Vagina (tissue), 2 donors: ENCODE data around the gene FMOD. TPM values are rescaled to one million over a fixed set of nuclear protein-coding genes. Genes with fewer than 3 reads are reported as not detected.
"Not testable (repeated sequence)": the region's sequence is repeated elsewhere in the genome, so short reads cannot be mapped to it uniquely, and the experiment has no call there.

ENCODE experiments used
- DNase-seq, 2 donors: peaks; one replicate each; pipeline ENCODE4 v3.0.0-alpha.2; 2017; ENCODE audit errors: extremely low spot score in 2 of 2
- H3K27ac ChIP-seq: fragments of 200-600 bp; sonication (generic); one replicate; pipeline ENCODE4 v1.5.1; 2019
- H3K27me3 ChIP-seq: fragments of 200-600 bp; sonication (generic); one replicate; pipeline ENCODE4 v1.5.1; 2019
- H3K36me3 ChIP-seq, 2 donors: fragments of 200-600 bp; sonication (generic); one replicate each; pipeline ENCODE4 v1.5.1; 2017 to 2019
- H3K4me1 ChIP-seq: fragments of 200-600 bp; sonication (generic); one replicate; pipeline ENCODE4 v1.5.1; 2019
- H3K4me3 ChIP-seq, 2 donors: fragments of 200-600 bp; sonication (generic); 1 replicate in 1 of 2; 2 replicates in 1 of 2; pipeline ENCODE4 v1.5.1; 2016 to 2019
- H3K9me3 ChIP-seq: fragments of 200-600 bp; sonication (generic); one replicate; pipeline ENCODE4 v1.5.1; 2019
- POLR2A ChIP-seq, 2 donors: fragments of 450-650 bp; IDR thresholded peaks; one replicate each; pipeline ENCODE4 v1.6.1; 2017; ENCODE audit warnings: antibody characterized with exemption in 2 of 2, mild to moderate bottlenecking in 2 of 2, moderate library complexity in 2 of 2
- POLR2AphosphoS5 ChIP-seq, 2 donors: sonication (generic); formaldehyde crosslinking; IDR thresholded peaks; one replicate each; pipeline ENCODE4 v1.9.0; 2017; ENCODE audit warnings: antibody characterized with exemption in 2 of 2, mild to moderate bottlenecking in 2 of 2, low read depth in 1 of 2; ENCODE audit not compliant: insufficient read depth in 1 of 2
- intact Hi-C: fragments of 100-400 bp; cut with DNase I; formaldehyde crosslinking; loops from one replicate; pipeline ENCODE4 v1.15.1; 2023
- total RNA-seq: library from RNA; depleted of rRNA; stranded (reverse); fragments of >200 nt; gene quantifications from one replicate; pipeline ENCODE4 v1.2.3, GENCODE V29; 2016
- TF ChIP-seq, protein P1 (sequence below), 3 experiments: fragments of 450-650 bp in 2 of 3; fragments of 200-600 bp in 1 of 3; sonication (generic) in 1 of 3; IDR thresholded peaks; one replicate each; pipeline ENCODE4 v1.5.1; 2017 to 2019; ENCODE audit warnings: antibody characterized with exemption in 3 of 3, mild to moderate bottlenecking in 2 of 3, moderate library complexity in 2 of 3

The FMOD gene
- total RNA-seq, 1 donor from 2014 or later: 80.3 TPM

DNA sequence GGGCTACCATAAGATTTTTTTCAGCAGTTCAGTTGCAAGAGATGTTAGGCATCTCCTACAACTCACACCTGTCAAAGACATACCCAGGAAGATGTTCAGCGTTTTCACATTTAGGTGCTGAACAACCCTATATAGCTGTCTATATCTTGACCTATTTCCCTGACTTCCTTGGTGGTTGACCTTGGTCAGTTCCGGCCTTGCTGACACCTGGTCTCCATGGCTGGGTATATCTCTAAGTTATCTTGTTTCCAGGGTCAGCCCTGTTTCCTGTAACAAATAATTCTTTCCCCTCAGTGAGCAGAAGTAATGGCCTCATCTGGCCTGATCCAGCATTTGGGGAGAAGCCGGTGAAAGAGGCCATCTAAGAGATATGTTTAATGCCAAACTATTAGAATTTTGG lies 48.0 kb downstream of the FMOD start:
- H3K36me3 ChIP-seq: peaks cover 0 to 10% of the 10 kb centered on the region in 2 donors
- no peak overlapping the region for H3K27ac ChIP-seq
- intact Hi-C loops: no loop called here
- H3K4me3 ChIP-seq: no peak overlapping the region
- no peaks in the 10 kb centered on the region for H3K27me3 ChIP-seq
- H3K9me3 ChIP-seq: no peaks in the 10 kb centered on the region
- no peak for DNase-seq
- TF ChIP-seq, protein P1, sequence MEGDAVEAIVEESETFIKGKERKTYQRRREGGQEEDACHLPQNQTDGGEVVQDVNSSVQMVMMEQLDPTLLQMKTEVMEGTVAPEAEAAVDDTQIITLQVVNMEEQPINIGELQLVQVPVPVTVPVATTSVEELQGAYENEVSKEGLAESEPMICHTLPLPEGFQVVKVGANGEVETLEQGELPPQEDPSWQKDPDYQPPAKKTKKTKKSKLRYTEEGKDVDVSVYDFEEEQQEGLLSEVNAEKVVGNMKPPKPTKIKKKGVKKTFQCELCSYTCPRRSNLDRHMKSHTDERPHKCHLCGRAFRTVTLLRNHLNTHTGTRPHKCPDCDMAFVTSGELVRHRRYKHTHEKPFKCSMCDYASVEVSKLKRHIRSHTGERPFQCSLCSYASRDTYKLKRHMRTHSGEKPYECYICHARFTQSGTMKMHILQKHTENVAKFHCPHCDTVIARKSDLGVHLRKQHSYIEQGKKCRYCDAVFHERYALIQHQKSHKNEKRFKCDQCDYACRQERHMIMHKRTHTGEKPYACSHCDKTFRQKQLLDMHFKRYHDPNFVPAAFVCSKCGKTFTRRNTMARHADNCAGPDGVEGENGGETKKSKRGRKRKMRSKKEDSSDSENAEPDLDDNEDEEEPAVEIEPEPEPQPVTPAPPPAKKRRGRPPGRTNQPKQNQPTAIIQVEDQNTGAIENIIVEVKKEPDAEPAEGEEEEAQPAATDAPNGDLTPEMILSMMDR (IDR thresholded peaks at IDR 0.05): no peak
- no peak for TF ChIP-seq POLR2AphosphoS5 (IDR thresholded peaks at IDR 0.05; ENCODE audit: insufficient read depth in 1 of 2, low read depth in 1 of 2)
- TF ChIP-seq POLR2A (IDR thresholded peaks at IDR 0.05): no peak
- H3K4me1 ChIP-seq: peaks cover 34% of the 10 kb centered on the region

- H3K36me3 ChIP-seq: peaks cover 0 to 6% of the 10 kb centered on the region in 2 donors
- H3K9me3 ChIP-seq: no peaks in the 10 kb centered on the region
- intact Hi-C loops: no loop called here
- no peak for DNase-seq
- peaks cover 29% of the 10 kb centered on the region for H3K4me1 ChIP-seq
- H3K27me3 ChIP-seq: no peaks in the 10 kb centered on the region
- TF ChIP-seq, protein P1 (IDR thresholded peaks at IDR 0.05): no peak
- no peak for TF ChIP-seq POLR2A (IDR thresholded peaks at IDR 0.05)
- TF ChIP-seq POLR2AphosphoS5 (IDR thresholded peaks at IDR 0.05; ENCODE audit: insufficient read depth in 1 of 2, low read depth in 1 of 2): no peak
- H3K4me3 ChIP-seq: no peak overlapping the region
- H3K27ac ChIP-seq: no peak overlapping the region
Observed at GRCh38 chr1:203302456-203302855, 48.5 kb downstream of the FMOD start.

- TF ChIP-seq POLR2A (IDR thresholded peaks at IDR 0.05): no peak
- Histone ChIP-seq H3K9me3 (no peaks in the 10 kb centered on the region), H3K4me3 (no peak overlapping the region), H3K27ac (peak overlapping the region; percentile 30), H3K36me3 (no peaks in the 10 kb centered on the region), H3K4me1 (peaks cover 27% of the 10 kb centered on the region), H3K27me3 (no peaks in the 10 kb centered on the region)
- DNase-seq: no peak
- intact Hi-C loops: no loop called here
Observed at GRCh38 chr1:203301331-203301668, 49.6 kb downstream of the FMOD start.

GRCh38 chr1:203300441-203301330 lies 50.2 kb downstream of the FMOD start:
- H3K27me3 ChIP-seq: no peaks in the 10 kb centered on the region
- peaks cover 31% of the 10 kb centered on the region for H3K4me1 ChIP-seq
- no peaks in the 10 kb centered on the region for H3K9me3 ChIP-seq
- no peaks in the 10 kb centered on the region for H3K36me3 ChIP-seq
- H3K4me3 ChIP-seq: no peak overlapping the region
- intact Hi-C loops: no loop called here
- TF ChIP-seq POLR2AphosphoS5 (IDR thresholded peaks at IDR 0.05; ENCODE audit: insufficient read depth in 1 of 2, low read depth in 1 of 2) (no peak), POLR2A (IDR thresholded peaks at IDR 0.05) (no peak)
- TF ChIP-seq, protein P1 (IDR thresholded peaks at IDR 0.05): no peak
- no peak for DNase-seq
- H3K27ac ChIP-seq: peak overlapping the region; percentile 30

DNA sequence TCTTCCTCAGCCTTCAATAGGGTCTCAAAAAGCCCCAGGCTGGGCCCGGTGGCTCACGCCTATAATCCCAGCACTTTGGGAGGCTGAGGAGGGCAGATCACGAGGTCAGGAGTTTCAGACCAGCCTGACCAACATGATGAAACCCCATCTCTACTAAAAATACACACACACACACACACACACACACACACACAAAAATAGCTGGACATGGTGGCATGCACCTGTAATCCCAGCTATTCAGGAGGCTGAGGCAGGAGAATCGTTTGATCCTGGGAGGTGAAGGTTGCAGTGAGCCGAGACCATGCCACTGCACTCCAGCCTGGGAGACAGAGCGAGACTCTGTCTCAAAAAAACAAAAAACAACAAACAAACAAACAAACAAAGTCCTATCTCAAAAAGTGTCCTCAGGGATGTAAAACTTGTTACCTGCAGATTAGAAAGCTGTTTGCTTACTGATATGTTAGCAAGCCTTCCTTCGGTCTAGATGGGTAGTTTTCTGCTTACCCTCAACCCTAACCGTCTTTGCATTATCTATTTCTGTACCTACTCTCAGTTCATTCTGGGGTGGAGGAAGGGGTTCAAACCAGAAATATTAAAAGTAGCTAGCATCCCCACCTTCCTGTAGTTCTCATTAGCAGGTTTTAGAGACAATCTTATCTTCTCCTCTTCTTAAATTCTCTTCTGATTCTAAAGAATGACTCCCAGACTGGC lies 51.0 kb downstream of the FMOD start:
- H3K36me3 ChIP-seq, H3K9me3 ChIP-seq, H3K4me3 ChIP-seq, intact Hi-C loops, H3K27ac ChIP-seq, DNase-seq, H3K27me3 ChIP-seq: not testable (repeated sequence)
- H3K4me1 ChIP-seq: peaks cover 29% of the 10 kb centered on the region

DNA sequence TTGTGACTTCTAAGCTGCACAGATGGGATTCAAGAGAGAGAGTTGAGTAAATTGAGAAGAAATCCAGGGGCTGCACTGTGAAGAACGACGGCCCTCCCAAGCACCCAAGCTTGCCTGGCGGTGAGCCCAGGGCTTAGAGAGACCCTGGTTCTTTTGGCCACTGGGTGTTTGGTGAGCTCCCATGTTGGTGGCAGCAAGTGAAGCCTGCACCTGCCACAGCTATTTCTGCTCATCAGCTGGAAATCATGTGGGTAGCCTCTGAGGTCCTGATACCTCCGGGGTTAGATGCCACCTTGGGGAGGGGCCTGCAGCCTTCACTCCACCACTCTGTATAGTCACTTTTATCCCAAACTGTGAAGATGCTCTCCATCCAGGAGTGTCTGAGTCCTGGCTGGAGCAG lies 51.8 kb downstream of the FMOD start:
- Histone ChIP-seq H3K4me1 (peaks cover 22% of the 10 kb centered on the region), H3K9me3 (no peaks in the 10 kb centered on the region), H3K4me3 (no peak overlapping the region), H3K27ac (no peak overlapping the region), H3K36me3 (no peaks in the 10 kb centered on the region), H3K27me3 (no peaks in the 10 kb centered on the region)
- no peak for DNase-seq
- intact Hi-C loops: no loop called here
- TF ChIP-seq POLR2AphosphoS5 (IDR thresholded peaks at IDR 0.05; ENCODE audit: insufficient read depth in 1 of 2, low read depth in 1 of 2) (no peak), POLR2A (IDR thresholded peaks at IDR 0.05) (no peak)
- TF ChIP-seq, protein P1 (IDR thresholded peaks at IDR 0.05): no peak
